ENCODE data around the gene ADGRG3. TPM values are rescaled to one million over a fixed set of nuclear protein-coding genes. Genes with fewer than 3 reads are reported as not detected.

Gene ADGRG3
- total and polyA plus RNA-seq, 2 of the 13 experiments (the other 11 are each of a cell fraction or from before 2014, with no cell fraction given): 2.7 to 11.8 TPM

DNA sequence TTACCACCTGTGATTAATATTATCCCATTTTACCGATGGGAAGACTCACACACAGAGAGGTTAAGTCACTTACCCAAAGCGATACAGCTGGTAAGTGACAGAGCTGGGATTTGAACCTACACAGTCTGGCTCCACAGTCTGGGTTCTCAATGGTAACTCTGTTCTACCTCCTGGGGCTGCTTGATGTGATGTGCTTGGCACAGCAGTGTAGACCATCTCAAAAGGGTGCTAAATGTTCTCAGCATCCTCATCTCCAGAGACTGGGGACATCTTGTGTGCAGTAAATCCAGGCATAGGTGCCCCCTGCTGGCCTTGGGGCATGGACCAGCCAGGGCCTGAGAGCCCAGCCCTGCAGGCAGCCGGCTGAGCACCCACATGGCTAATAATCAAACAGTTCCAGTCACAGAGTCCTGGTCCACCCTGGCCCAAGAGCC, 52.1 kb downstream of the ADGRG3 start:
- Histone ChIP-seq H3K9ac (ENCODE audit: insufficient read depth, low read depth, low read length) (no peak overlapping the region), H3K79me2 (ENCODE audit: insufficient read depth, low read length) (no peaks in the 10 kb centered on the region), H3K36me3 (replicated peaks in 1 of 2; ENCODE audit: control insufficient read depth in 1 of 2, insufficient read depth in 2 of 2, low read length in 2 of 2) (no peaks in the 10 kb centered on the region), H4K20me1 (ENCODE audit: insufficient read depth, low read length) (no peaks in the 10 kb centered on the region), H3K4me2 (ENCODE audit: low read depth, low read length) (0 out of 2 replicates have a peak overlapping the region, but pooled peaks have one; percentile 16), H3K27me3 (ENCODE audit: control insufficient read depth in 1 of 2, insufficient read depth in 2 of 2, low read length in 2 of 2) (no peaks in the 10 kb centered on the region), H3K4me1 (ENCODE audit: insufficient read depth, low read length) (peaks cover 29% of the 10 kb centered on the region), H3K27ac (ENCODE audit: extremely low read length, insufficient read depth, low read length) (no peak overlapping the region), H3K9me3 (ENCODE audit: low read length) (no peaks in the 10 kb centered on the region), H3K4me3 (replicated peaks in 1 of 3; ENCODE audit: insufficient read depth in 1 of 3, low read depth in 2 of 3, low read length in 3 of 3) (no peak overlapping the region), H2AFZ (ENCODE audit: low read length) (no peak overlapping the region)
- intact Hi-C loops (cut with micrococcal nuclease; ENCODE audit: unreplicated experiment) (loop anchor here (1.0 to 5.0 kb wide), 8 partner anchors 16 to 144 kb away; no protein-coding TSS in a partner anchor), in situ Hi-C loops (cut with HindIII; ENCODE audit: extremely low pct_ligation_motif_present, low pct_unique_long_range_greater_than_20kb) (no loop called here)
- FAIRE-seq: peak; percentile 94
- BruUV-seq (replicated peaks): no TSS peak
- peak; percentile 96 for ATAC-seq
- DNase-seq (ENCODE audit: low spot score): peak; percentile 72
- POLR2A ChIA-PET: no interaction called here
- CTCF ChIA-PET (ENCODE audit: low intra/inter-chr PET ratio, low total read pairs): interaction anchor here (0.7 to 4.4 kb wide), 9 partner anchors 10 to 154 kb away, joined by 3 to 151 read pairs (median 4); no protein-coding TSS in a partner anchor
- WGBS (ENCODE audit: low lambda C conversion rate): 44% methylated on average over 3 of the region's 3 CpGs
- 0 out of 2 replicates have a peak, but pooled peaks have one; percentile 36 for TF ChIP-seq SOX5 (CRISPR knock-in tag; IDR thresholded peaks at IDR 0.05; ENCODE audit: borderline replicate concordance)
- TF ChIP-seq, protein P1, sequence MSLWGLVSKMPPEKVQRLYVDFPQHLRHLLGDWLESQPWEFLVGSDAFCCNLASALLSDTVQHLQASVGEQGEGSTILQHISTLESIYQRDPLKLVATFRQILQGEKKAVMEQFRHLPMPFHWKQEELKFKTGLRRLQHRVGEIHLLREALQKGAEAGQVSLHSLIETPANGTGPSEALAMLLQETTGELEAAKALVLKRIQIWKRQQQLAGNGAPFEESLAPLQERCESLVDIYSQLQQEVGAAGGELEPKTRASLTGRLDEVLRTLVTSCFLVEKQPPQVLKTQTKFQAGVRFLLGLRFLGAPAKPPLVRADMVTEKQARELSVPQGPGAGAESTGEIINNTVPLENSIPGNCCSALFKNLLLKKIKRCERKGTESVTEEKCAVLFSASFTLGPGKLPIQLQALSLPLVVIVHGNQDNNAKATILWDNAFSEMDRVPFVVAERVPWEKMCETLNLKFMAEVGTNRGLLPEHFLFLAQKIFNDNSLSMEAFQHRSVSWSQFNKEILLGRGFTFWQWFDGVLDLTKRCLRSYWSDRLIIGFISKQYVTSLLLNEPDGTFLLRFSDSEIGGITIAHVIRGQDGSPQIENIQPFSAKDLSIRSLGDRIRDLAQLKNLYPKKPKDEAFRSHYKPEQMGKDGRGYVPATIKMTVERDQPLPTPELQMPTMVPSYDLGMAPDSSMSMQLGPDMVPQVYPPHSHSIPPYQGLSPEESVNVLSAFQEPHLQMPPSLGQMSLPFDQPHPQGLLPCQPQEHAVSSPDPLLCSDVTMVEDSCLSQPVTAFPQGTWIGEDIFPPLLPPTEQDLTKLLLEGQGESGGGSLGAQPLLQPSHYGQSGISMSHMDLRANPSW (CRISPR knock-in tag; IDR thresholded peaks at IDR 0.05; ENCODE audit: borderline replicate concordance): no peak
- TF ChIP-seq CENPX (CRISPR knock-in tag; IDR thresholded peaks at IDR 0.05): no peak
- TF ChIP-seq TP53 (CRISPR knock-in tag; conservative IDR thresholded peaks at IDR 0.05): no peak
- TF ChIP-seq, protein P2, sequence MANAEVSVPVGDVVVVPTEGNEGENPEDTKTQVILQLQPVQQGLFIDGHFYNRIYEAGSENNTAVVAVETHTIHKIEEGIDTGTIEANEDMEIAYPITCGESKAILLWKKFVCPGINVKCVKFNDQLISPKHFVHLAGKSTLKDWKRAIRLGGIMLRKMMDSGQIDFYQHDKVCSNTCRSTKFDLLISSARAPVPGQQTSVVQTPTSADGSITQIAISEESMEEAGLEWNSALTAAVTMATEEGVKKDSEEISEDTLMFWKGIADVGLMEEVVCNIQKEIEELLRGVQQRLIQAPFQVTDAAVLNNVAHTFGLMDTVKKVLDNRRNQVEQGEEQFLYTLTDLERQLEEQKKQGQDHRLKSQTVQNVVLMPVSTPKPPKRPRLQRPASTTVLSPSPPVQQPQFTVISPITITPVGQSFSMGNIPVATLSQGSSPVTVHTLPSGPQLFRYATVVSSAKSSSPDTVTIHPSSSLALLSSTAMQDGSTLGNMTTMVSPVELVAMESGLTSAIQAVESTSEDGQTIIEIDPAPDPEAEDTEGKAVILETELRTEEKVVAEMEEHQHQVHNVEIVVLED (CRISPR knock-in tag; IDR thresholded peaks at IDR 0.05; ENCODE audit: borderline replicate concordance): no peak
- TF ChIP-seq NFE2 (CRISPR knock-in tag; IDR thresholded peaks at IDR 0.05): no peak
- TF ChIP-seq, protein P3, sequence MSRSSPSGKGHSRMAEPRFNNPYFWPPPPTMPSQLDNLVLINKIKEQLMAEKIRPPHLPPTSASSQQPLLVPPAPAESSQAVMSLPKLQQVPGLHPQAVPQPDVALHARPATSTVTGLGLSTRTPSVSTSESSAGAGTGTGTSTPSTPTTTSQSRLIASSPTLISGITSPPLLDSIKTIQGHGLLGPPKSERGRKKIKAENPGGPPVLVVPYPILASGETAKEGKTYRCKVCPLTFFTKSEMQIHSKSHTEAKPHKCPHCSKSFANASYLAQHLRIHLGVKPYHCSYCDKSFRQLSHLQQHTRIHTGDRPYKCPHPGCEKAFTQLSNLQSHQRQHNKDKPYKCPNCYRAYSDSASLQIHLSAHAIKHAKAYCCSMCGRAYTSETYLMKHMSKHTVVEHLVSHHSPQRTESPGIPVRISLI (CRISPR knock-in tag; IDR thresholded peaks at IDR 0.05; ENCODE audit: borderline replicate concordance): no peak; the same call in 1 of the 2 replicates
- no peak for TF ChIP-seq ZNF737 (CRISPR knock-in tag; IDR thresholded peaks at IDR 0.05; ENCODE audit: borderline replicate concordance)
- TF ChIP-seq, protein P4, sequence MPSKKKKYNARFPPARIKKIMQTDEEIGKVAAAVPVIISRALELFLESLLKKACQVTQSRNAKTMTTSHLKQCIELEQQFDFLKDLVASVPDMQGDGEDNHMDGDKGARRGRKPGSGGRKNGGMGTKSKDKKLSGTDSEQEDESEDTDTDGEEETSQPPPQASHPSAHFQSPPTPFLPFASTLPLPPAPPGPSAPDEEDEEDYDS (CRISPR knock-in tag; IDR thresholded peaks at IDR 0.05): 0 out of 2 replicates have a peak, but pooled peaks have one; percentile 19
- no peak for TF ChIP-seq HNRNPH1 (optimal IDR thresholded peaks at IDR 0.05; ENCODE audit: low read depth, low read length)
- TF ChIP-seq, protein P5, sequence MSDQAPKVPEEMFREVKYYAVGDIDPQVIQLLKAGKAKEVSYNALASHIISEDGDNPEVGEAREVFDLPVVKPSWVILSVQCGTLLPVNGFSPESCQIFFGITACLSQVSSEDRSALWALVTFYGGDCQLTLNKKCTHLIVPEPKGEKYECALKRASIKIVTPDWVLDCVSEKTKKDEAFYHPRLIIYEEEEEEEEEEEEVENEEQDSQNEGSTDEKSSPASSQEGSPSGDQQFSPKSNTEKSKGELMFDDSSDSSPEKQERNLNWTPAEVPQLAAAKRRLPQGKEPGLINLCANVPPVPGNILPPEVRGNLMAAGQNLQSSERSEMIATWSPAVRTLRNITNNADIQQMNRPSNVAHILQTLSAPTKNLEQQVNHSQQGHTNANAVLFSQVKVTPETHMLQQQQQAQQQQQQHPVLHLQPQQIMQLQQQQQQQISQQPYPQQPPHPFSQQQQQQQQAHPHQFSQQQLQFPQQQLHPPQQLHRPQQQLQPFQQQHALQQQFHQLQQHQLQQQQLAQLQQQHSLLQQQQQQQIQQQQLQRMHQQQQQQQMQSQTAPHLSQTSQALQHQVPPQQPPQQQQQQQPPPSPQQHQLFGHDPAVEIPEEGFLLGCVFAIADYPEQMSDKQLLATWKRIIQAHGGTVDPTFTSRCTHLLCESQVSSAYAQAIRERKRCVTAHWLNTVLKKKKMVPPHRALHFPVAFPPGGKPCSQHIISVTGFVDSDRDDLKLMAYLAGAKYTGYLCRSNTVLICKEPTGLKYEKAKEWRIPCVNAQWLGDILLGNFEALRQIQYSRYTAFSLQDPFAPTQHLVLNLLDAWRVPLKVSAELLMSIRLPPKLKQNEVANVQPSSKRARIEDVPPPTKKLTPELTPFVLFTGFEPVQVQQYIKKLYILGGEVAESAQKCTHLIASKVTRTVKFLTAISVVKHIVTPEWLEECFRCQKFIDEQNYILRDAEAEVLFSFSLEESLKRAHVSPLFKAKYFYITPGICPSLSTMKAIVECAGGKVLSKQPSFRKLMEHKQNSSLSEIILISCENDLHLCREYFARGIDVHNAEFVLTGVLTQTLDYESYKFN (CRISPR knock-in tag; conservative IDR thresholded peaks at IDR 0.05): no peak; the same call in 1 of the 2 replicates
- TF ChIP-seq, protein P6, sequence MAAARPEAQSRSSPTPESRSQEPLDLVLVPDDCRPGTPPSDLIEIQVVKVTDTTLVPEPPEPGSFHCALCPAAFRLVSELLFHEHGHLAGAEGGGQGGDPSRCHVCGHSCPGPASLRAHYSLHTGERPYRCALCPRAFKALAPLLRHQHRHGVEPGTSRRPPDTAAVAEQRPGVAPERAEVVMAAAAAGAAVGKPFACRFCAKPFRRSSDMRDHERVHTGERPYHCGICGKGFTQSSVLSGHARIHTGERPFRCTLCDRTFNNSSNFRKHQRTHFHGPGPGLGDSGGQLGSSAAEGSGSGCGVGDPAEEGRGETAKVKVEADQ (CRISPR knock-in tag; IDR thresholded peaks at IDR 0.05; ENCODE audit: borderline replicate concordance): no peak
- no peak for TF ChIP-seq ZBTB21 (CRISPR knock-in tag; IDR thresholded peaks at IDR 0.05)

Measured in HepG2 (cell line).